ENCODE measurements around the gene PIEZO2.
"Not testable (repeated sequence)": the region's sequence is repeated elsewhere in the genome, so short reads cannot be mapped to it uniquely, and the experiment has no call there.

PIEZO2 gene

GRCh38 chr18:10660179-10660884, 489.0 kb downstream of the PIEZO2 start:
- no peak for DNase-seq

GRCh38 chr18:10659594-10659993, 489.8 kb downstream of the PIEZO2 start:
- no peak for DNase-seq

- no peak for DNase-seq
Observed at GRCh38 chr18:10659000-10659399, 490.4 kb downstream of the PIEZO2 start.

- DNase-seq: not testable (repeated sequence)
Observed at GRCh38 chr18:10644003-10644402, 505.4 kb downstream of the PIEZO2 start.

GRCh38 chr18:10642915-10643524, 506.3 kb downstream of the PIEZO2 start:
- not testable (repeated sequence) for DNase-seq

GRCh38 chr18:10638539-10638885, 510.9 kb downstream of the PIEZO2 start:
- not testable (repeated sequence) for DNase-seq

- not testable (repeated sequence) for DNase-seq
Observed at GRCh38 chr18:10637858-10638538, 511.4 kb downstream of the PIEZO2 start.

GRCh38 chr18:10629076-10629475, 520.3 kb downstream of the PIEZO2 start:
- DNase-seq: peak; percentile 55

GRCh38 chr18:10626606-10627213, 522.7 kb downstream of the PIEZO2 start:
- DNase-seq: not testable (repeated sequence)

- DNase-seq: not testable (repeated sequence)
Observed at GRCh38 chr18:10623606-10624005, 525.8 kb downstream of the PIEZO2 start.

- DNase-seq: not testable (repeated sequence)
Observed at GRCh38 chr18:10622982-10623381, 526.4 kb downstream of the PIEZO2 start.

GRCh38 chr18:10620670-10621329, 528.6 kb downstream of the PIEZO2 start:
- DNase-seq: not testable (repeated sequence)

Data from GDM1 (cell line).